ENCODE data around the gene BMI1.

DNA sequence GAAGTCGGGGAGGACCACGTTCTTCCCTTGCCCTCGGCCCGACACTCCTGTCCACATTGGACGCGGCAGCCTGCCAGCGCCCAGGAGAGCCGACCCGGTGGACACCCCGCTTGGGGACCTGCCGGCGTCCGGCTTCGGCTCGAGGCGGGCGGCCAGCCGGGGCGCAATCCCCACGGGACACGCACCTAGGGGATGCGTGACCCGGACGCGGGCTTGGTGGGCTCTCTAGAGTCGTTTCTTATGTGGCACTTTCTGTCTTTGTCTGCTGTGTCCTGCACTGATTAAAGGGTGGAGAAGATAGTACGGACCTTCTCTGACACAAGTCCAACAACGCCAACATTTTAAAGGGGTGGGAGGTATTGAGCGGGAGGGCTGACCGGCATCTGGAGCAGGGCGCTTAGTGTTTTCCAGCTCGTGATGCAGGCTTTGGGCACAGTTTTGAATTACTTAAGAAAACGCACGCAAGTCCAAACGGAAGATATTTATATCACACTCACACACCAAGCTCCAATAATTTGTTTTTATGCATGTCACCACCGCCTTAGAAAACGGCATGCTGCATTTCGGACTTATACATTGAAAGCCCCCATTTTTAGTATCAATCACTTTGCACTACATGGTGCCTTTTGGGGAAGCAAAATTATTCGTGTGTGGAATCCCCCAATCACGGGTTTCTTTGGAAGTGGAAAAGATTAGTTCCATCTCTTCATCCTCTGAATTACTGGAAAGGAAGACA is 20.5 kb downstream of the BMI1 start:
- TF ChIP-seq, protein P1, sequence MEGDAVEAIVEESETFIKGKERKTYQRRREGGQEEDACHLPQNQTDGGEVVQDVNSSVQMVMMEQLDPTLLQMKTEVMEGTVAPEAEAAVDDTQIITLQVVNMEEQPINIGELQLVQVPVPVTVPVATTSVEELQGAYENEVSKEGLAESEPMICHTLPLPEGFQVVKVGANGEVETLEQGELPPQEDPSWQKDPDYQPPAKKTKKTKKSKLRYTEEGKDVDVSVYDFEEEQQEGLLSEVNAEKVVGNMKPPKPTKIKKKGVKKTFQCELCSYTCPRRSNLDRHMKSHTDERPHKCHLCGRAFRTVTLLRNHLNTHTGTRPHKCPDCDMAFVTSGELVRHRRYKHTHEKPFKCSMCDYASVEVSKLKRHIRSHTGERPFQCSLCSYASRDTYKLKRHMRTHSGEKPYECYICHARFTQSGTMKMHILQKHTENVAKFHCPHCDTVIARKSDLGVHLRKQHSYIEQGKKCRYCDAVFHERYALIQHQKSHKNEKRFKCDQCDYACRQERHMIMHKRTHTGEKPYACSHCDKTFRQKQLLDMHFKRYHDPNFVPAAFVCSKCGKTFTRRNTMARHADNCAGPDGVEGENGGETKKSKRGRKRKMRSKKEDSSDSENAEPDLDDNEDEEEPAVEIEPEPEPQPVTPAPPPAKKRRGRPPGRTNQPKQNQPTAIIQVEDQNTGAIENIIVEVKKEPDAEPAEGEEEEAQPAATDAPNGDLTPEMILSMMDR (IDR thresholded peaks at IDR 0.05; ENCODE audit: low read depth, low read length), result no peak
- TF ChIP-seq POLR2A (IDR thresholded peaks at IDR 0.05; ENCODE audit: extremely low read depth, insufficient read length) (no peak), MYC (IDR thresholded peaks at IDR 0.05; ENCODE audit: low read depth, low read length) (no peak)
